Lower leg skin (tissue), 4 donors: ENCODE data around the gene PDCL3. TPM values are rescaled to one million over a fixed set of nuclear protein-coding genes. Genes with fewer than 3 reads are reported as not detected.

Source experiments
- DNase-seq, 2 donors: peaks; one replicate each; pipeline ENCODE4 v3.0.0-alpha.2; 2019; ENCODE audit warnings: low spot score in 2 of 2
- H3K4me3 ChIP-seq: fragments of 200-600 bp; sonication (generic); 2 replicates; pipeline ENCODE4 v1.5.1; 2017; ENCODE audit warnings: mild to moderate bottlenecking, low read depth; ENCODE audit not compliant: poor library complexity, severe bottlenecking
- POLR2A ChIP-seq, 2 donors: fragments of 450-650 bp; IDR thresholded peaks; one replicate each; pipeline ENCODE4 v1.6.1; 2016 to 2017; ENCODE audit warnings: antibody characterized with exemption in 2 of 2, mild to moderate bottlenecking in 1 of 2, moderate library complexity in 1 of 2
- WGBS, 2 donors: methylation state at CpG; one replicate each; pipeline ENCODE4 v1.1.5; 2018; 5-methylcytosine and 5-hydroxymethylcytosine counted together
- intact Hi-C: fragments of 100-400 bp; cut with DNase I; formaldehyde crosslinking; loops from one replicate; pipeline ENCODE4 v1.15.0; 2023; ENCODE audit warnings: low total_unique reads
- total RNA-seq, 4 donors: library from RNA; depleted of rRNA; stranded (reverse); fragments of >200 nt; gene quantifications; one replicate each; pipeline ENCODE4 v1.1.0, GENCODE V29; 2016
- TF ChIP-seq, protein P1 (sequence below), 3 donors: fragments of 450-650 bp; IDR thresholded peaks; one replicate each; pipeline ENCODE4 v1.5.1; 2016; ENCODE audit warnings: antibody characterized with exemption in 3 of 3, mild to moderate bottlenecking in 3 of 3, moderate library complexity in 2 of 3

The PDCL3 gene
- total RNA-seq, 4 donors from 2014 or later = 14.9 to 20.5 (median 16.2) TPM

DNA sequence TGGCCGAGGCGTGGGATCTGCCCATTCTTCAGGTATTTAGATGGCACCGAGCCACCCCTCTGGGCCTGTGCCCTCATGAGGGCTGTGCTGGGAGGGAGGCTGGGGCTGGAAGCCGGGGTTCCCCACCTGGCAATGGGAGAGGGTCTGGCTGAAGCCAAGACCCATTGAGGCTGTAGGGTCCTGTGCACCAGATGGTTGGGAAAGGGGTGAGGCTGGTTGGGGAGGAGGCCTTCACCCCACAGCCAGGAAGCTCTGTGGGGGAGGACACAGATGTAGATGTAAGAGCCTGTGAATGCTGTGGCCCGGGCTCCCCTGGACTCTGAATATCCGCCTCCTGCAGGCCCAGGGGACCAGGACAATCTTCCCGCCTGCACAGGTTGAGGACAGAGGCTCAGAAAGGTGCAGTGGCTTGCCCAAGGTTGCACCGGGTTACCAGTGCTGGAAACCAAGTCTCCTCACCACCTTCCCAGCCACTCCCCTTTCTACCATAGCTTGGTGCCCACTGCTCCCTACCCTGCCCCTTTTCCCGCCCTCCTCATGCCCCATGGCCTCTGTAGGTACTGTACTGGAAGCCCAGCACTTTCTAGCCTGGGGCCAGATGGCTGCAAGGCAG lies 49.7 kb downstream of the PDCL3 start:
- 95 to 96% methylated on average over 7 to 9 of the region's 9 CpGs for WGBS, 2 donors
- intact Hi-C loops = no loop called here
- TF ChIP-seq POLR2A (IDR thresholded peaks at IDR 0.05) = no peak
- TF ChIP-seq, protein P1, sequence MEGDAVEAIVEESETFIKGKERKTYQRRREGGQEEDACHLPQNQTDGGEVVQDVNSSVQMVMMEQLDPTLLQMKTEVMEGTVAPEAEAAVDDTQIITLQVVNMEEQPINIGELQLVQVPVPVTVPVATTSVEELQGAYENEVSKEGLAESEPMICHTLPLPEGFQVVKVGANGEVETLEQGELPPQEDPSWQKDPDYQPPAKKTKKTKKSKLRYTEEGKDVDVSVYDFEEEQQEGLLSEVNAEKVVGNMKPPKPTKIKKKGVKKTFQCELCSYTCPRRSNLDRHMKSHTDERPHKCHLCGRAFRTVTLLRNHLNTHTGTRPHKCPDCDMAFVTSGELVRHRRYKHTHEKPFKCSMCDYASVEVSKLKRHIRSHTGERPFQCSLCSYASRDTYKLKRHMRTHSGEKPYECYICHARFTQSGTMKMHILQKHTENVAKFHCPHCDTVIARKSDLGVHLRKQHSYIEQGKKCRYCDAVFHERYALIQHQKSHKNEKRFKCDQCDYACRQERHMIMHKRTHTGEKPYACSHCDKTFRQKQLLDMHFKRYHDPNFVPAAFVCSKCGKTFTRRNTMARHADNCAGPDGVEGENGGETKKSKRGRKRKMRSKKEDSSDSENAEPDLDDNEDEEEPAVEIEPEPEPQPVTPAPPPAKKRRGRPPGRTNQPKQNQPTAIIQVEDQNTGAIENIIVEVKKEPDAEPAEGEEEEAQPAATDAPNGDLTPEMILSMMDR (IDR thresholded peaks at IDR 0.05) = no peak
- H3K4me3 ChIP-seq = no peak overlapping the region
- DNase-seq = peak in 1 of 2 donors; percentile 83

GRCh38 chr2:100613719-100614118 lies 50.9 kb downstream of the PDCL3 start:
- WGBS, 2 donors = 69 to 74% methylated on average over 1 of the region's 1 CpG
- intact Hi-C loops = no loop called here

GRCh38 chr2:100614455-100615000 lies 51.7 kb downstream of the PDCL3 start:
- 91 to 92% methylated on average over 11 of the region's 11 CpGs for WGBS, 2 donors
- peak in 1 of 2 donors; percentile 60 for DNase-seq
- intact Hi-C loops = no loop called here
- TF ChIP-seq, protein P1 (IDR thresholded peaks at IDR 0.05) = no peak
- no peak for TF ChIP-seq POLR2A (IDR thresholded peaks at IDR 0.05)
- no peak overlapping the region for H3K4me3 ChIP-seq

More at GRCh38 chr2:100613719-100614118, 50.9 kb downstream of the PDCL3 start:
- TF ChIP-seq, protein P1 (IDR thresholded peaks at IDR 0.05) = no peak
- TF ChIP-seq POLR2A (IDR thresholded peaks at IDR 0.05) = no peak
- DNase-seq = no peak
- H3K4me3 ChIP-seq = no peak overlapping the region

DNA sequence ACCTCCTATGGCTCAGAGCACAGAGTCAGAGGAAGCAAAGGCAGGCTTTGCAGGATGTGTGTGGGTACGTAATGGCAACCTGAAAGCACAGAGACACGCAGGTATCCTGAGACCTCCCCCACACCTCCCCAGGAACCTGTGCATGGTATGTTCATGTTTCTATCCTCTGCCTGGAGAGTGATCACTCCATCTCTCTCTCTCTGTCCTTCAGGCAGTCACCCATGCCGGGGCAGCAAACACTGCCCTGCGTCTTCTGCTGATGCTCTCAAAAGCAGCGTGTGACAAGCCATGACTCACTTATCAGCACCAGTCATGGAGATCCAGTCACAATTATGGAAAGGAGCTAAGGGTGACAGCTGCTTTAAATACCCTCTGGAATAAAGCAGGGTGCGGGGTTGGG lies 52.7 kb downstream of the PDCL3 start:
- TF ChIP-seq POLR2A (IDR thresholded peaks at IDR 0.05) = no peak
- TF ChIP-seq, protein P1 (IDR thresholded peaks at IDR 0.05) = no peak
- peak in 1 of 2 donors; percentile 7 for DNase-seq
- intact Hi-C loops = no loop called here
- 82 to 87% methylated on average over 6 of the region's 6 CpGs for WGBS, 2 donors
- no peak overlapping the region for H3K4me3 ChIP-seq

DNA sequence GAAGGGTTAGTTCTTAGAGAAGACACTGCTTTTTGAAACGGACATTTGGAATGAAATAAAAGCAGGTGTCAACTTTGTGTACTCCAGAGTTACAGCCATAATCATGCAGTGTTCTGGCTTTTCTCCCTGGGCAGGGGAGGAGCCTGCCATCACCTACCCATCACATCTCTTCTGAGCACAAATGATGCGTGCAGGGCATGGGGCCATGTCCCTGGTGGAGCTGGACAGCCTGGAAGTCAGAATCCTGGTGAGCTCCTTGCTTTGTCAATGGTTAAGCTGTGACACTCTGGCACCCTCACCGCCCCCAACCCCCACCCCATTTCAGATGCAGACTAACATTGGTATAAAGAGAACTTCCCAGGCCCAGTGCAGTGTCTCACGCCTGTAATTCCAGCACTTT lies 53.1 kb downstream of the PDCL3 start:
- WGBS, 2 donors = 71 to 72% methylated on average over 4 of the region's 4 CpGs
- TF ChIP-seq, protein P1 (IDR thresholded peaks at IDR 0.05) = no peak
- TF ChIP-seq POLR2A (IDR thresholded peaks at IDR 0.05) = no peak
- intact Hi-C loops = no loop called here

More for the DNA sequence above, 53.1 kb downstream of the PDCL3 start:
- peak in 1 of 2 donors; percentile 70 for DNase-seq
- H3K4me3 ChIP-seq = no peak overlapping the region
